Suppressor macrophage treated with lipopolysaccharide for 1 hour (primary cell): ENCODE data around the gene UBR7.
A peak's percentile ranks its signal among the peaks of the same experiment; 100 is the strongest.
"Not testable (repeated sequence)": the region's sequence is repeated elsewhere in the genome, so short reads cannot be mapped to it uniquely, and the experiment has no call there.

Source experiments
- DNase-seq, 3 donors: peaks; one replicate each; pipeline ENCODE4 v3.0.0-alpha.2; 2020 to 2022

The UBR7 gene

GRCh38 chr14:93206793-93207467, at the start of gene UBR7, which contains the start of gene GON7:
Gene UBR7, plus strand, starts transcription at chr14:93207256. Its CDS starts 36 bp downstream, at chr14:93207292.
Gene GON7, minus strand, starts transcription at chr14:93207065. Its CDS starts 28 bp downstream, at chr14:93207037.
- peak; percentile 98 to 99 (median 98) for DNase-seq

GRCh38 chr14:93158349-93158748, 48.7 kb upstream of the UBR7 start:
- not testable (repeated sequence) for DNase-seq

- not testable (repeated sequence) for DNase-seq
Measured at GRCh38 chr14:93159625-93160352, 47.3 kb upstream of the UBR7 start.

- peak in 2 of 3 donors; percentile 40 to 41 for DNase-seq
Measured at GRCh38 chr14:93160353-93160801, 46.7 kb upstream of the UBR7 start.

- no peak for DNase-seq
Measured at GRCh38 chr14:93161411-93161940, 45.6 kb upstream of the UBR7 start.

GRCh38 chr14:93163564-93163963, 43.5 kb upstream of the UBR7 start:
- DNase-seq = peak in 1 of 3 donors; percentile 15

GRCh38 chr14:93165271-93166265, 41.5 kb upstream of the UBR7 start:
- DNase-seq = not testable (repeated sequence)

GRCh38 chr14:93168610-93169009, 38.4 kb upstream of the UBR7 start:
- DNase-seq = not testable (repeated sequence)

- not testable (repeated sequence) for DNase-seq
Measured at GRCh38 chr14:93169619-93170018, 37.4 kb upstream of the UBR7 start.

GRCh38 chr14:93170141-93170540, 36.9 kb upstream of the UBR7 start:
- DNase-seq = not testable (repeated sequence)

GRCh38 chr14:93171376-93171775, 35.7 kb upstream of the UBR7 start:
- no peak for DNase-seq

- DNase-seq = no peak
Measured at GRCh38 chr14:93173943-93174395, 33.1 kb upstream of the UBR7 start.

GRCh38 chr14:93174731-93175130, 32.3 kb upstream of the UBR7 start:
- DNase-seq = not testable (repeated sequence)

- no peak for DNase-seq
Measured at GRCh38 chr14:93175492-93175891, 31.6 kb upstream of the UBR7 start.

- DNase-seq = no peak
Measured at GRCh38 chr14:93183596-93184317, 23.3 kb upstream of the UBR7 start.

GRCh38 chr14:93184391-93185348, 22.4 kb upstream of the UBR7 start, which contains the start of the genes LYSET and MOAP1:
Gene LYSET, plus strand, starts transcription at chr14:93185317. Its CDS starts 89 bp downstream, at chr14:93185406.
Gene MOAP1, minus strand, starts transcription at chr14:93184897. Its CDS starts 655 bp downstream, at chr14:93184242.
- DNase-seq = peak; percentile 92 to 96 (median 94)

- DNase-seq = peak in 2 of 3 donors; percentile 45 to 50
Measured at GRCh38 chr14:93185349-93185720, 21.7 kb upstream of the UBR7 start.

GRCh38 chr14:93186466-93186865, 20.6 kb upstream of the UBR7 start:
- peak; percentile 86 to 95 (median 94) for DNase-seq

GRCh38 chr14:93186956-93187355, 20.1 kb upstream of the UBR7 start:
- no peak for DNase-seq
